Endodermal cell (in vitro differentiated cells): Measurements from ENCODE around the gene NEURL3. TPM values are rescaled to one million over a fixed set of nuclear protein-coding genes. Genes with fewer than 3 reads are reported as not detected.

ENCODE experiments used
- DNase-seq: peaks from one replicate; pipeline ENCODE4 v3.0.0-alpha.2; 2017
- H3K27ac ChIP-seq: 2 replicates; pipeline ENCODE4 v1.5.1; 2013; ENCODE audit warnings: mild to moderate bottlenecking, low read depth, low read length, moderate library complexity
- H3K27me3 ChIP-seq: 2 replicates; pipeline ENCODE4 v1.6.1; 2013; ENCODE audit warnings: mild to moderate bottlenecking, low read length, moderate library complexity; ENCODE audit not compliant: insufficient read depth, control insufficient read depth, poor library complexity, severe bottlenecking
- H3K36me3 ChIP-seq: 2 replicates; pipeline ENCODE4 v1.7.0; 2013; ENCODE audit warnings: mild to moderate bottlenecking, low read length, moderate library complexity; ENCODE audit not compliant: control insufficient read depth, insufficient read depth
- H3K4me1 ChIP-seq: one replicate; pipeline ENCODE4 v1.7.0; 2013; ENCODE audit warnings: low read length; ENCODE audit not compliant: control insufficient read depth, insufficient read depth
- H3K4me3 ChIP-seq: 2 replicates; pipeline ENCODE4 v1.5.1; 2013; ENCODE audit warnings: mild to moderate bottlenecking, low read length, moderate library complexity
- H3K9ac ChIP-seq: 2 replicates; pipeline ENCODE4 v1.6.1; 2013; ENCODE audit warnings: mild to moderate bottlenecking, low read length, moderate library complexity; ENCODE audit not compliant: poor library complexity, severe bottlenecking; ENCODE audit errors: extremely low read depth
- H3K9me3 ChIP-seq: 2 replicates; pipeline ENCODE4 v1.6.1; 2013; ENCODE audit warnings: mild to moderate bottlenecking, low read length, moderate library complexity; ENCODE audit not compliant: control insufficient read depth
- H3K27ac Mint-ChIP-seq: 2 replicates; pipeline ENCODE4 v1.8.0; 2020; ENCODE audit warnings: mixed read lengths
- H3K27me3 Mint-ChIP-seq: 2 replicates; pipeline ENCODE4 v1.8.0; 2021; ENCODE audit warnings: mild to moderate bottlenecking, mixed read lengths; ENCODE audit not compliant: insufficient read depth
- H3K36me3 Mint-ChIP-seq: 2 replicates; pipeline ENCODE4 v1.8.0; 2020; ENCODE audit warnings: low read depth, mixed read lengths
- H3K4me1 Mint-ChIP-seq: 2 replicates; pipeline ENCODE4 v1.8.0; 2020; ENCODE audit warnings: mixed read lengths
- H3K4me3 Mint-ChIP-seq: 2 replicates; pipeline ENCODE4 v1.8.0; 2020; ENCODE audit warnings: mild to moderate bottlenecking, moderate library complexity, mixed read lengths
- H3K9me3 Mint-ChIP-seq: 2 replicates; pipeline ENCODE4 v1.8.0; 2020; ENCODE audit warnings: mild to moderate bottlenecking, mixed read lengths
- CTCF ChIP-seq: fragments of 200-600 bp; sonication (generic); conservative IDR thresholded peaks from 2 replicates; pipeline ENCODE4 v1.5.0; 2021; ENCODE audit warnings: antibody characterized with exemption, mild to moderate bottlenecking
- WGBS, 2 experiments: methylation state at CpG; one replicate each; pipeline versions ENCODE4 v1.1.5 to v1.1.7; 2013; ENCODE audit warnings: missing lambda C conversion rate in 2 of 2, mixed read lengths in 1 of 2; ENCODE audit not compliant: insufficient coverage in 1 of 2, insufficient read length in 1 of 2; 5-methylcytosine and 5-hydroxymethylcytosine counted together
- total RNA-seq, 2 donors: library from RNA; stranded (reverse); fragmentation: NEBNext Ultra II Directional in 1 of 2; extraction: Animal tissue kit (Norgen Biotek cat#: 25700) in 1 of 2; gene quantifications; 2 replicates in 1 of 2; 3 replicates in 1 of 2; pipeline ENCODE4 v1.2.1, GENCODE V29; 2021

Gene NEURL3
- total RNA-seq, 2 donors from 2014 or later = not detected

DNA sequence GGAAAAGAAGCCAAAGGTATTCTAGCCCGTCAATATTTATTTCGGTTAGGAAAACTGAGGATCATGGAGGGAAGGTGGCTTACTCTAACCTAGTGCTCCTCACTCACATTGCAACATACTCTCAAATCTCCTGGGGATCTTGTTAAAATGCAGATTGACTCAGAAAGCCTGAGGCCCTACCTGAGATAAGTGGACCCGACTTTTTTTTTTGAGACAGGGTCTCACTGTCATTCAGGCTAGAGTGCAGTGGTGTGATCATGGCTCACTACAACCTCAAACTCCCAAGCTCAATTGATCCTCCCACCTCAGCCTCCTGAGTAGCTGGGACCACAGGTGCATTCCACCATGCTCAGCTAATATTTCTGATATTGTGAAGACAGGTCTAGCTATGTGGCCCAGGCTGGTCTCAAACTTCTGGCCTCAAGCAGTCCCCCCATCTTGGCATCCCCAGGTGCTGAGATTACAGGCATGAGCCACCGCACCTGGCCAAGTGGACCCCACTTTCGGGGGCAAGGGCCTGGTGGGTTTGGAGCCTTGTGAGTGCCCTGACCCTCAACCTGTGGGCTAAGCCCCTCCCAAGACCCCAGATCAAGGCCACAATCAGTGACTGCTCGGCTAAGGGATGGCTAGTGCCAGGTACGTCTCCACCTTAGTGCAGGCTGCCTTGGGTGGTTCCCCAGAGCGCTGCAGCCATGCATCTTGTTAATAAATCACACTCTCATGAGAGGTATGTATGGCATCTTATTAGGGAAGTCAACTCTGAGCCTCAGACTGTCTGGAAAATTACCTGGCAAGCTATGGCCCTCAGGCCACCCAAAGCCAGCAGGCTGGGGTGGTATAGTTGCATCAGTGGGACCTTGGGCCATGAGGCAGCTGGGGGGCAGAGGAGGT lies 1.1 kb upstream of the NEURL3 start:
- peaks cover 8% of the 10 kb centered on the region for H3K4me1 Mint-ChIP-seq
- Histone ChIP-seq H3K4me1 (peaks cover 4% of the 10 kb centered on the region), H3K27ac (no peak overlapping the region), H3K4me3 (no peak overlapping the region), H3K9me3 (no peaks in the 10 kb centered on the region), H3K36me3 (no peaks in the 10 kb centered on the region), H3K27me3 (peaks cover 6% of the 10 kb centered on the region), H3K9ac (no peak overlapping the region)
- no peaks in the 10 kb centered on the region for H3K36me3 Mint-ChIP-seq
- 91 to 94% methylated on average over 6 to 8 of the region's 8 CpGs for WGBS, 2 experiments
- TF ChIP-seq CTCF = no peak
- peaks cover 34% of the 10 kb centered on the region for H3K27me3 Mint-ChIP-seq
- no peak overlapping the region for H3K4me3 Mint-ChIP-seq
- no peak overlapping the region for H3K27ac Mint-ChIP-seq
- DNase-seq = no peak
- no peaks in the 10 kb centered on the region for H3K9me3 Mint-ChIP-seq

- Histone ChIP-seq H3K27me3 (peaks cover 1% of the 10 kb centered on the region), H3K27ac (no peak overlapping the region), H3K36me3 (no peaks in the 10 kb centered on the region), H3K9me3 (no peaks in the 10 kb centered on the region), H3K4me3 (no peak overlapping the region), H3K9ac (no peak overlapping the region), H3K4me1 (peaks cover 4% of the 10 kb centered on the region)
- Mint-ChIP-seq H3K4me1 (peaks cover 8% of the 10 kb centered on the region), H3K27ac (no peak overlapping the region), H3K36me3 (no peaks in the 10 kb centered on the region), H3K9me3 (no peaks in the 10 kb centered on the region), H3K4me3 (no peak overlapping the region), H3K27me3 (peaks cover 27% of the 10 kb centered on the region)
- DNase-seq = no peak
- 87 to 90% methylated on average over 2 to 12 of the region's 12 CpGs for WGBS, 2 experiments
- TF ChIP-seq CTCF = no peak
Observed at GRCh38 chr2:96503637-96504243, 1.4 kb downstream of the NEURL3 start.

DNA sequence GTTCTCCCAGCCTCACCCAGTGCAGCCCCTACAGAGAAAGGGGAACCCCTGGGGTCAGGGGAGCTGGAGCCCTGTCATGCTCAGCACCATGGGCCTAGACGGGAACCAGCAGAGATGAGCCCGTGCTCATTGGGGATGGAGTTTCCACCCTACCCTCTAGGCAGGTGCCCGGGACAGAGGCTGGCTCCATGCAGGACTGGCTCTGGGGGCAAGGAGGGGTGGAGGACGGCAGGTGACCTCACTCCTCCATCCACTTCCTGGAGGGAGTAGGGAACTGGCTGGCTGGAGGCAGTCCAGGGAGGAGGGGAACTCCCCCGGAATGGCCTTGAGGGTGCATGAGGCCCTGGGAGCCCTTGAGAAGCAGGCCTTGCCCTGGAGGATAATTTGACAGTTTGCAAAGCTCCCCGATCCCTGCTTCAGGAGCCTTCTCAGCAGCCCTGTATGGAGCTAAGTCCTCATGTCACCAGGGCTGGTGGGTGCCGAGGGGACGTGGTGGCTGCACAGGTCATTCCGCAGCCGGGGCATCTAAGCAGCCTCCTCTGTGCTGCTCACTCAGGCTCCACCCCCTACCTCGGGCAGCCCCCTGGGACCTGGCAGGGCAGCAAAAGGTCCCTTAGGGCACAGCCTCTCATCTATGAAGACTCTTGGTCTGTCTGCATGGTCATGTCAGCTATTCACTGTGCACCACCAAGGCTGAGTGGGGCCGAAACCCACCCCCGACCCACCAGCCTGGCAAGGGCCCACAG lies 2.1 kb downstream of the NEURL3 start:
- no peak for DNase-seq
- Histone ChIP-seq H3K9ac (no peak overlapping the region), H3K27ac (no peak overlapping the region), H3K4me3 (no peak overlapping the region), H3K27me3 (no peaks in the 10 kb centered on the region), H3K4me1 (peaks cover 4% of the 10 kb centered on the region), H3K36me3 (no peaks in the 10 kb centered on the region), H3K9me3 (no peaks in the 10 kb centered on the region)
- Mint-ChIP-seq H3K9me3 (no peaks in the 10 kb centered on the region), H3K27me3 (peaks cover 25% of the 10 kb centered on the region), H3K27ac (no peak overlapping the region), H3K4me3 (no peak overlapping the region), H3K36me3 (no peaks in the 10 kb centered on the region), H3K4me1 (peaks cover 8% of the 10 kb centered on the region)
- no peak for TF ChIP-seq CTCF
- WGBS, 2 experiments = 90% methylated on average over 13 of the region's 13 CpGs
